ENCODE data around the gene IKZF5. TPM values are rescaled to one million over a fixed set of nuclear protein-coding genes. Genes with fewer than 3 reads are reported as not detected.

Gene IKZF5
- total RNA-seq, 1 experiment from 2014 or later = 17.1 TPM

- Histone ChIP-seq H3K36me3 (ENCODE audit: control insufficient read depth in 1 of 2, insufficient read depth in 2 of 2, low read length in 2 of 2) (no peaks in the 10 kb centered on the region), H3K4me2 (ENCODE audit: low read length) (no peak overlapping the region), H3K27me3 (ENCODE audit: insufficient read depth, low read length) (no peaks in the 10 kb centered on the region), H3K9me2 (ENCODE audit: insufficient read depth) (no peaks in the 10 kb centered on the region), H3K9ac (ENCODE audit: low read length) (no peak overlapping the region), H3K27ac (ENCODE audit: low read depth, low read length) (no peak overlapping the region), H3K4me1 (ENCODE audit: control insufficient read depth in 1 of 2, insufficient read depth in 2 of 2, low read length in 2 of 2) (no peaks in the 10 kb centered on the region), H4K20me1 (ENCODE audit: insufficient read depth) (no peaks in the 10 kb centered on the region), H3K79me2 (ENCODE audit: insufficient read depth, low read length) (no peaks in the 10 kb centered on the region), H2AFZ (ENCODE audit: low read depth, low read length, poor library complexity, severe bottlenecking) (no peak overlapping the region), H3K4me3 (replicated peaks in 1 of 2; ENCODE audit: low read depth in 1 of 2, low read length in 2 of 2) (no peak overlapping the region), H3K9me3 (ENCODE audit: control insufficient read depth in 1 of 2, insufficient read depth in 1 of 2, low read depth in 1 of 2, low read length in 2 of 2) (no peaks in the 10 kb centered on the region)
- ChIA-PET POLR2A (no interaction called here), CTCF (no interaction called here), RAD21 (ENCODE audit: low non-redundant PET in 1 of 2, low total read pairs in 2 of 2, uncharacterized antibody in 2 of 2, unreplicated experiment in 2 of 2) (no interaction called here)
- TF ChIP-seq YY1 (IDR thresholded peaks at IDR 0.05; ENCODE audit: extremely low read depth, insufficient replicate concordance, low read depth, low read length) (no peak), ZFX (IDR thresholded peaks at IDR 0.05) (no peak)
- intact Hi-C loops (cut with micrococcal nuclease) = no loop called here
- DNase-seq (ENCODE audit: low read depth, low spot score) (no peak), ATAC-seq (no peak)
- no TSS peak for BruUV-seq (replicated peaks)
Observed at GRCh38 chr10:123035467-123036086, 27.0 kb upstream of the IKZF5 start.

GRCh38 chr10:123034332-123034731 lies 25.7 kb upstream of the IKZF5 start:
- Histone ChIP-seq H2AFZ (ENCODE audit: low read depth, low read length, poor library complexity, severe bottlenecking) (no peak overlapping the region), H3K4me2 (ENCODE audit: low read length) (no peak overlapping the region), H3K27me3 (ENCODE audit: insufficient read depth, low read length) (no peaks in the 10 kb centered on the region), H3K4me1 (ENCODE audit: control insufficient read depth in 1 of 2, insufficient read depth in 2 of 2, low read length in 2 of 2) (no peaks in the 10 kb centered on the region), H3K9me2 (ENCODE audit: insufficient read depth) (no peaks in the 10 kb centered on the region), H3K79me2 (ENCODE audit: insufficient read depth, low read length) (no peaks in the 10 kb centered on the region), H3K4me3 (replicated peaks in 1 of 2; ENCODE audit: low read depth in 1 of 2, low read length in 2 of 2) (no peak overlapping the region), H3K36me3 (ENCODE audit: control insufficient read depth in 1 of 2, insufficient read depth in 2 of 2, low read length in 2 of 2) (no peaks in the 10 kb centered on the region), H3K9me3 (ENCODE audit: control insufficient read depth in 1 of 2, insufficient read depth in 1 of 2, low read depth in 1 of 2, low read length in 2 of 2) (no peaks in the 10 kb centered on the region), H3K27ac (ENCODE audit: low read depth, low read length) (no peak overlapping the region), H3K9ac (ENCODE audit: low read length) (no peak overlapping the region), H4K20me1 (ENCODE audit: insufficient read depth) (no peaks in the 10 kb centered on the region)
- POLR2A ChIA-PET = no interaction called here
- BruUV-seq (replicated peaks) = no TSS peak
- RAD21 ChIA-PET (ENCODE audit: low non-redundant PET in 1 of 2, low total read pairs in 2 of 2, uncharacterized antibody in 2 of 2, unreplicated experiment in 2 of 2) = no interaction called here
- intact Hi-C loops (cut with micrococcal nuclease) = no loop called here
- CTCF ChIA-PET = interaction anchor here (1.7 to 1.9 kb wide), 2 partner anchors 9 to 13 kb away, joined by 14 to 17 read pairs; no protein-coding TSS in a partner anchor
- no peak for DNase-seq (ENCODE audit: low read depth, low spot score)
- ATAC-seq = no peak
- TF ChIP-seq SRF (IDR thresholded peaks at IDR 0.05; ENCODE audit: low read depth) = no peak
- TF ChIP-seq EZH2phosphoT487 (IDR thresholded peaks at IDR 0.05; ENCODE audit: borderline replicate concordance) = no peak
- TF ChIP-seq SIN3A (IDR thresholded peaks at IDR 0.05; ENCODE audit: low read depth) = no peak
- TF ChIP-seq FOSL1 (IDR thresholded peaks at IDR 0.05; ENCODE audit: low read depth) = no peak
- TF ChIP-seq CBX3 (IDR thresholded peaks at IDR 0.05; ENCODE audit: low read depth) = no peak
- no peak for TF ChIP-seq TCF7L2 (IDR thresholded peaks at IDR 0.05; ENCODE audit: borderline replicate concordance, extremely low read depth, insufficient read depth, insufficient read length)
- TF ChIP-seq ZFX (IDR thresholded peaks at IDR 0.05) = no peak
- no peak for TF ChIP-seq REST (IDR thresholded peaks at IDR 0.05; ENCODE audit: low read depth)
- no peak for TF ChIP-seq YY1 (IDR thresholded peaks at IDR 0.05; ENCODE audit: extremely low read depth, insufficient replicate concordance, low read depth, low read length)
- no peak for TF ChIP-seq ZNF274 (IDR thresholded peaks at IDR 0.05; ENCODE audit: low read depth, low read length)
- TF ChIP-seq EGR1 (IDR thresholded peaks at IDR 0.05; ENCODE audit: low read depth) = no peak
- no peak for TF ChIP-seq EZH2 (IDR thresholded peaks at IDR 0.05)
- TF ChIP-seq SP1 (IDR thresholded peaks at IDR 0.05; ENCODE audit: low read depth) = no peak
- no peak for TF ChIP-seq ATF3 (IDR thresholded peaks at IDR 0.05)
- no peak for TF ChIP-seq ZBTB33 (IDR thresholded peaks at IDR 0.05; ENCODE audit: extremely low read depth, insufficient replicate concordance, low read length)

Data from HCT116 (cell line).